Activated naive CD4-positive, alpha-beta T cell treated with anti-CD3 and anti-CD28 coated beads, Interleukin-2, amount 50 U/mL, for 72 hours (primary cell): ENCODE data around the gene SAMD4B. TPM values are rescaled to one million over a fixed set of nuclear protein-coding genes. Genes with fewer than 3 reads are reported as not detected.

ENCODE experiments used
- ATAC-seq, 2 donors: fragments of 150-1000 bp; cut with Tn5 transposase; 2 replicates each; pipeline ENCODE4 v1.10.0; 2021; ENCODE audit warnings: mild to moderate bottlenecking in 2 of 2, moderate library complexity in 2 of 2
- DNase-seq, 2 donors: peaks; one replicate each; pipeline ENCODE4 v3.0.0; 2021 to 2022; ENCODE audit warnings: low spot score in 2 of 2
- H3K27ac Mint-ChIP-seq, 2 donors: one replicate each; pipeline ENCODE4 v1.8.0; 2022; ENCODE audit warnings: mild to moderate bottlenecking in 2 of 2, mixed read lengths in 2 of 2
- H3K36me3 Mint-ChIP-seq, 2 donors: one replicate each; pipeline ENCODE4 v1.8.0; 2022; ENCODE audit warnings: mixed read lengths in 2 of 2
- H3K9me3 Mint-ChIP-seq, 2 donors: one replicate each; pipeline ENCODE4 v1.8.0; 2022; ENCODE audit warnings: mixed read lengths in 2 of 2
- total RNA-seq, 2 donors: library from RNA; stranded (reverse); gene quantifications; one replicate each; pipeline ENCODE4 v1.2.3, GENCODE V29; 2022

Gene SAMD4B
- total RNA-seq, 2 donors from 2014 or later = 42.1 to 56.1 TPM

GRCh38 chr19:39405958-39406655, 63.9 kb downstream of the SAMD4B start:
- Mint-ChIP-seq H3K9me3 (no peaks in the 10 kb centered on the region), H3K36me3 (peaks cover 24 to 29% of the 10 kb centered on the region in 2 donors), H3K27ac (peak overlapping the region; percentile 94 to 99)
- peak in 1 of 2 donors; percentile 20 for ATAC-seq
- DNase-seq = peak in 1 of 2 donors; percentile 83

GRCh38 chr19:39406656-39407409, 64.6 kb downstream of the SAMD4B start, which contains the start of gene ZFP36:
ZFP36 (plus strand) TSS chr19:39406847; CDS start chr19:39406905, 58 bp downstream.
- Mint-ChIP-seq H3K36me3 (peaks cover 24 to 34% of the 10 kb centered on the region in 2 donors), H3K27ac (peak within 1 kb of the TSS; percentile 98 to 99), H3K9me3 (no peaks in the 10 kb centered on the region)
- DNase-seq (peak; percentile 88 to 89), ATAC-seq (peak; percentile 19 to 42)

- H3K27ac Mint-ChIP-seq = peak overlapping the region; percentile 96 to 99
- DNase-seq (peak in 1 of 2 donors; percentile 65), ATAC-seq (no peak)
- peaks cover 24 to 34% of the 10 kb centered on the region in 2 donors for H3K36me3 Mint-ChIP-seq
- H3K9me3 Mint-ChIP-seq = no peaks in the 10 kb centered on the region
Measured at GRCh38 chr19:39407410-39407659, 65.1 kb downstream of the SAMD4B start.

- H3K27ac Mint-ChIP-seq = peak overlapping the region; percentile 98 to 99
- H3K36me3 Mint-ChIP-seq = peaks cover 24 to 34% of the 10 kb centered on the region in 2 donors
- DNase-seq (peak; percentile 60 to 76), ATAC-seq (no peak)
- no peaks in the 10 kb centered on the region for H3K9me3 Mint-ChIP-seq
Measured at GRCh38 chr19:39407660-39408391, 65.6 kb downstream of the SAMD4B start.

GRCh38 chr19:39408392-39409207, 66.4 kb downstream of the SAMD4B start:
- Mint-ChIP-seq H3K9me3 (no peaks in the 10 kb centered on the region), H3K27ac (peak overlapping the region; percentile 98 to 99), H3K36me3 (peaks cover 24 to 34% of the 10 kb centered on the region in 2 donors)
- DNase-seq (no peak), ATAC-seq (no peak)

- Mint-ChIP-seq H3K9me3 (no peaks in the 10 kb centered on the region), H3K27ac (peak overlapping the region; percentile 95 to 99), H3K36me3 (peaks cover 32 to 34% of the 10 kb centered on the region in 2 donors)
- DNase-seq (peak; percentile 77 to 86), ATAC-seq (peak; percentile 5 to 7)
Measured at GRCh38 chr19:39409208-39410016, 67.2 kb downstream of the SAMD4B start.

- Mint-ChIP-seq H3K36me3 (peaks cover 34% of the 10 kb centered on the region in 2 donors), H3K9me3 (no peaks in the 10 kb centered on the region), H3K27ac (peak overlapping the region; percentile 95 to 99)
- DNase-seq (peak; percentile 67 to 82), ATAC-seq (peak; percentile 31 to 36)
Measured at GRCh38 chr19:39410017-39410830, 68.0 kb downstream of the SAMD4B start.

- H3K36me3 Mint-ChIP-seq = peaks cover 34% of the 10 kb centered on the region in 2 donors
- no peaks in the 10 kb centered on the region for H3K9me3 Mint-ChIP-seq
- H3K27ac Mint-ChIP-seq = peak overlapping the region; percentile 99 to 100
- no peak for ATAC-seq
- no peak for DNase-seq
Measured at GRCh38 chr19:39410831-39411080, 68.5 kb downstream of the SAMD4B start.

- ATAC-seq (no peak), DNase-seq (peak in 1 of 2 donors; percentile 69)
- Mint-ChIP-seq H3K27ac (peak overlapping the region; percentile 99 to 100), H3K36me3 (peaks cover 34% of the 10 kb centered on the region in 2 donors), H3K9me3 (no peaks in the 10 kb centered on the region)
Measured at GRCh38 chr19:39411081-39411831, 69.0 kb downstream of the SAMD4B start.

- Mint-ChIP-seq H3K36me3 (peaks cover 34% of the 10 kb centered on the region in 2 donors), H3K27ac (peak overlapping the region; percentile 99 to 100), H3K9me3 (no peaks in the 10 kb centered on the region)
- ATAC-seq = peak; percentile 40 to 50
- peak in 1 of 2 donors; percentile 90 for DNase-seq
Measured at GRCh38 chr19:39411832-39412099, 69.5 kb downstream of the SAMD4B start.

GRCh38 chr19:39412100-39412866, 70.1 kb downstream of the SAMD4B start, which contains the start of gene PLEKHG2:
PLEKHG2 (plus strand) TSS chr19:39412669; CDS start chr19:39414087, 1,418 bp downstream.
- Mint-ChIP-seq H3K27ac (peak within 1 kb of the TSS; percentile 99 to 100), H3K9me3 (no peaks in the 10 kb centered on the region), H3K36me3 (peaks cover 28 to 30% of the 10 kb centered on the region in 2 donors)
- ATAC-seq (peak; percentile 70 to 73), DNase-seq (peak; percentile 98 to 99)

GRCh38 chr19:39412867-39413271, 70.6 kb downstream of the SAMD4B start:
- Mint-ChIP-seq H3K9me3 (no peaks in the 10 kb centered on the region), H3K36me3 (peaks cover 23 to 25% of the 10 kb centered on the region in 2 donors), H3K27ac (peak overlapping the region; percentile 72 to 99)
- DNase-seq (no peak), ATAC-seq (no peak)

GRCh38 chr19:39413272-39413910, 71.2 kb downstream of the SAMD4B start:
- Mint-ChIP-seq H3K36me3 (peaks cover 18 to 19% of the 10 kb centered on the region in 2 donors), H3K27ac (peak overlapping the region; percentile 95 to 99), H3K9me3 (no peaks in the 10 kb centered on the region)
- DNase-seq (no peak), ATAC-seq (no peak)
